ENCODE measurements around the gene RMDN3.

DNA sequence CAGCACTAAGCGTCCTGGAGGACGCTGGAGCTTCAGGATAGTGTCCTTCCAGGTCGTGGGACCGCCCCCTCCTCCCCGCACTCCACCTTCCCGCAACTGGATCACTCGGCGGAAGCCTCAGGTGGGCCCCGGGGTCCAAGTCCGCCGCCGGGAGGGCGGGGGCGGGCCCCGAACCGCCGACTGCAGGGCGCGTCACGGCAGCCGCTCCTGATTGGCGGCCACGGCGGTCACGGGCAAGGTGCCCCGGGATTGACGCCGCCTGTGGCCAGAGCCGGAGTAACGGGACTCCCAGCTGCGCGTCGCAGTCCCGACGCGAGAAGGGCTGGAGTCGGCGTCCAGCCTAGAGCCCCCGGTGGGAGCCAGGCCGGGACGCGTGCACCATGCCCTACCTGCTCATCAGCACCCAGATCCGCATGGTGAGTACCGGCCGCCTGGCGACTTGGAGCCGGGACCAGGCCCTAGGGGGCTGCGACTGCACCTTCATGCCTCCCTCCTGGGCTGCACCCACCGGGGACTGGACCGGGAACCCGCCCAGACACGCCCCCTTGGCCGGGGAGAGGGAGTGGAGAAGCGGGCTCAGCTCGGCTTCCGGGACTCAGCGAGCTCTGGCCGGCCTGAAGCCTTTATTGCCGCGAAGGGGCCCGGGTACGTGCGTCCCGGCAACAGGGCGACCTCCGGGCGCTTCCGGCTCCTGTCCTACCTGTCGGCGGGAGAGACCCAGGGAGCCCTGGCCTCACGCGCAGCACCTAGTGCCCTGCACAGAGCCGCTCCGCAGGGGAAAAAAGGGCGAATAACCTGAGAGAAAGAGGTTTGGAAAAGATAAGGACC, 9.0 kb upstream of the RMDN3 start, which contains the start of gene GCHFR:
- TF ChIP-seq ZNF274 (IDR thresholded peaks at IDR 0.05; ENCODE audit: low read depth, low read length) (no peak), SUZ12 (IDR thresholded peaks at IDR 0.05; ENCODE audit: extremely low read depth, insufficient read depth, insufficient read length) (no peak), YY1 (IDR thresholded peaks at IDR 0.05; ENCODE audit: insufficient read depth, insufficient read length) (no peak)
